M059J (cell line): ENCODE measurements around the gene BCAT1. TPM values are rescaled to one million over a fixed set of nuclear protein-coding genes. Genes with fewer than 3 reads are reported as not detected.
"Not testable (repeated sequence)": the region's sequence is repeated elsewhere in the genome, so short reads cannot be mapped to it uniquely, and the experiment has no call there.

ENCODE experiments used
- DNase-seq: peaks from one replicate; pipeline ENCODE4 v3.0.0-alpha.2; 2012; ENCODE audit warnings: low read depth
- total RNA-seq: library from RNA; depleted of rRNA; stranded (reverse); fragments of >200 nt; shearing (Covaris generic); gene quantifications from 2 replicates; pipeline ENCODE4 v1.2.3, GENCODE V29; 2014

Gene BCAT1
- total RNA-seq, 1 experiment from 2014 or later = 33.7 TPM

DNA sequence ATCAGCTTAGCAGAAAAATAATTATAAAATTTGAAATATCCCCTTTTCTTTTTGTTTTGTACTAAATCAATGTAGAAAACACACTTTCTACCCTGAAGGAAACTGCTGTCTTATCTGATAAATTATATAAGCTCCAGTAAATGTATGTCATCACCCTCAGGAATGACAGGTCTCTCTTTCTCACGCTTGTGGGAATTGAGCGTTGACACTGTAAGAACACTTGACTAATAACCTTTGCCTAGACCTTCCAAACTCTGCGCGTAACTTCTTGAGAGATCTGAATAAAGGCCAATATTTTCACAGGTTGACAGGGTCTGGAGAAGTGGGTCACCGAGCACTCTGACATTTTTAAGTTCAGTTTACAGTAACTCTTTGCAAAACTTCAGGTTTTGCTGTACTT, 138.5 kb downstream of the BCAT1 start:
- no peak for DNase-seq

DNA sequence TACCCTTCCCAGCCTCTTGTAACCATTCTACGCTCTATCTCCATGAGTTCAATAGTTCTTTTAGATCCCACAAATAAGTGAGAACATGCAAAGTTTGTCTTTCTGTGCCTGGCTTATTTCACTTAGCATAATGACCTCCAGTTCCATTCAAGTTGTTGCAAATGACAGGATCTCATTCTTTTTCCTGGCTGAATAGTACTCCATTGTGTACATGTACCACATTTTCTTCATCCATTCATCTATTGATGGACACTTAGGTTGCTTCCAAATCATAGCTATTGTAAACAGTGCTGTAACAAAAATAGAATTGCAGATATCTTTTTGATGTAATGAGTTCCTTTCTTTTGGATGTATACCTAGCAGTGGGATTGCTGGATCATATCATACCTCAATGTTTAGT, 139.6 kb downstream of the BCAT1 start:
- DNase-seq = not testable (repeated sequence)

GRCh38 chr12:24808651-24809050, 140.2 kb downstream of the BCAT1 start:
- no peak for DNase-seq

DNA sequence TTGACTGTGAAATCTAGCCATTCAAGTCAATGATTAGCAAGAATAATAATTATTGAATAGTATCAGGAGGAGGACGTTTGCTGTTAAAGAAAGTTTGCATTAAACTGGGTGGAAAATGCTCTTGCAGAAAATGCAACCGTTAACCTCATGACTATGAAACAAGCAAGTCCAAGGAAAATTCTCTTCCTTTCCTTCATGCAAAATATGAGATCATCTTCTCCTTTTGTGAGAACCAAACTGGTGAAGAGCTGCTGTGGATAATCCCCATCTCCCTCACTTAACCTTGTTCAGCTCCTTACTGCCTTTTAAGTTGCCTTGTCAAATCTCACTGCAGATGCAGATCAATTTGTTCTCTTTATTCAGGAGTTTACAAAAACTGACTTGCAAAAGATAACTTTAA, 142.5 kb downstream of the BCAT1 start:
- DNase-seq = no peak

DNA sequence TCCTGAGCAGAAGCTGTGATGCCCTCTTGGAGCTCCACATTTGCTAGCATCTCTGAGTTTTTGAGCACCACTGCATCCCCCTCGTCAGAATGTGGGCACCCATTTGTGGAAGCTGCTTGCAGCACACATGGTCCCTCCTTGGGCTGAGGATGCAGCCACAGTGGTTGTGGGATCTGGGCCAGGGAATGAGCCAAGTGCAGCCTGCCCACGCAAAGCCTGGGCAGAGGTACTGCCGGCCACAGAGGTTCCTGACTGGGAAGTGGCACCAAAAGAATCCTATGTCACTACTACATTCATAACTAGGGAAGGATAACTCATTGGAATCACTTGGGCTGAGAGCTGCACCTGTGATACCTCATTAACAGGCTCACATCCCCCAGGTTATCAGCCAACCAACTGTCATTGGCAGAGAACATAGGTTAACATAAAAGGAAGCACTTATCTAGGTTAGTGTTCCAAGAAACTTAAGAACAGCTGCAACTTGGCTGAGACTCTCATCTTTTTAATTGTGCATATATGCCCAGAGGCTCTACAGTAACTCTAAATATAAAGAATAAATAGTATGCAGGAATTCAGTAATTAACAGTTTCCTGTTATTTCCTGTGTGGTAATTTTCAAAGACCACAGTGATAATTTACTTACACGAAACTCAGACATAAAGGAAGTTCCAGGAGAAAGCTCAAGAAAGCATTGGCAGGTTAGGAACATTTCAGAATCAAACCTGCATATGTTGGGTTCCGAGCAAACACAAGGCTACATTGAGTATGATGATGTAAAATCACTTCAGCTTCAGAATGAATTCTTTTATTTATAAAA, 145.3 kb downstream of the BCAT1 start:
- peak; percentile 12 for DNase-seq

GRCh38 chr12:24798335-24798734, 150.6 kb downstream of the BCAT1 start:
- DNase-seq = peak; percentile 15

GRCh38 chr12:24797901-24798300, 151.0 kb downstream of the BCAT1 start:
- DNase-seq = no peak

- no peak for DNase-seq
These were observed 152.0 kb downstream of the BCAT1 start for GRCh38 chr12:24796876-24797275.

DNA sequence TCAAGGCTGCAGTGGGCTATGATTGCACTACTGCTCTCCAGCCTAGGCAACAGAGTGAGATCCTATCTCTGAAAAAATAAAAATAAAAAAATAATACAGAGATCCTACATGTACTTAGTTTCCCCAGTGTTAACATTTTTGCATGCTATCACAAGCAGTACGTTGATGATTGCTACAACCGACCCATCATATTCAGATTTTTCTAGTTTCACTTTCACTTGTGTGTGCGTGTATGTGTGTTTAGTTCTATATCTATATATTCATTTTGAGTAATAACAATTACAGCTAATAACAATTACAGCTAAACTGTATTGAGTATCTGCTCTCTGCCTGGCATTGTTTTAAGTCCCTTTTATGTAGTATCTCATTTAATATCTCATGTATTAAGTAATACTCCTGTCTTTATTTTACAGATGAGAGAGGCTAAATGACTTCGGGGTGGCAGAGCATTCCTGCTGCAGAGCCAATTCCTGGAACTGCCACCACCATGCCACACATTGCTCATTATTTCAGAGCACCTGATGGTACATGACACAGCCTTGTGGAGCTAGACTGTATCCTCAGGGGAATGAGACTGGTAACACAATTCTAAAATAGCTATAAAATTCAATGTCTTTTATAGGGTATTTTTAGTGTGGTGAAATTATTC, 153.1 kb downstream of the BCAT1 start:
- DNase-seq = no peak

GRCh38 chr12:24791622-24792021, 157.3 kb downstream of the BCAT1 start:
- DNase-seq = no peak

DNA sequence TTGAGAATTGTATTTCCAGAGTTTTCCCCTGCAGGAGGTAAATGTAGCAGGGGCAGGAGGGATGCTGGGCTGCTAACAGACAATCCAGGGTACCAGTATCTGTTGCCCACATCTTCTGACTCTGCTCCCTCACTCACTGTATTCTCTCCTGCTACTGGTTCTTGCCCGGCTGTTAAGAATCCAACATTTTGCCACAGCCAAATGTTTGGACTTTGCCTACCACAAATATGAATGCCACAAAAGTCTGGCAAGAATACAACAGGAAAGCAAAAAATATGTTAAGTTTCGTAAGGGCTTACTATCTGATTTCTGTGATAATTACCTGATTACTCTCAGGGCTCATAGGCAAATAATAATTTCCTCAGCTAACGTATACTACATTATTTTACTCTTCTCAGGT, 160.0 kb downstream of the BCAT1 start:
- DNase-seq = peak; percentile 61

GRCh38 chr12:24780697-24781368, 168.1 kb downstream of the BCAT1 start:
- peak; percentile 39 for DNase-seq

- peak; percentile 50 for DNase-seq
These were observed 170.2 kb downstream of the BCAT1 start for GRCh38 chr12:24778486-24779304.

DNA sequence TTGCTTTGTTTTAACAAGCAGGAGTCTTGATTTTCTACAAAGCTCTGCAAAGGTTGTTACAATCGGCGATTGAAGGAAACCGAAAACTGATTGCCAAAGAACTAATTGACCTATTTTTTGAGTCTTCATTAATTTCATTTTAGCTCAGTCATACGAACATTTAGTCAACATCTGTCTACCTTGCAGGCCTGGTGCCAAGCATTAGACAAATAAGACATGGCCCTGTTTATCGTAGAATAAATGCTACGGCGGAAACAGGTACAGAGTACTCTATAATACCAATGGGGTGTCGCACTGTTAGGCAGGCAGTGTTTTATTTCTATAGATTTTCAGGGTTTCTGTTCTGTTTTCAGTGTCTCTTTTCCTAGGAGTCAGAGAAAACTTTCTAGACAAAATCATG, 171.5 kb downstream of the BCAT1 start:
- no peak for DNase-seq

- DNase-seq = peak; percentile 14
These were observed 172.0 kb downstream of the BCAT1 start for GRCh38 chr12:24776861-24777260.

DNA sequence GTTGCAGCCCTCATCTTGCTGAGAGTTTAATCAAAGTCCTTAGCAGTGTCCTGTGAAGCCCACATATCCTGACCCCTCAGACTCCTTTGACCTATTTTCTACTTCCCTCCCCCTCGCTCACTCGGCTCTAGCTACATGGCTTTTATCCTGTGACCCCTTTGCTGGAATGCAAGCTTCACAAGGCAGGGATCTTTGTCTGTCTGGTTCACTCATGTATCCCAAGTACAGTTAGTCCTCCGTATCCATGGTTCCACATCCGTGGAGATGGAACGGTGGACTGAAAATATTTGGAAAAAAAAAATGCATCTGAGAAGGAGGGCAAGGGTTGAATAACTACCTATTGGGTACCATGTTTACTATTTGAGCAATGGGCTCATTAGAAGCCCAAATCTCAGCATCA, 173.8 kb downstream of the BCAT1 start:
- DNase-seq = no peak

DNA sequence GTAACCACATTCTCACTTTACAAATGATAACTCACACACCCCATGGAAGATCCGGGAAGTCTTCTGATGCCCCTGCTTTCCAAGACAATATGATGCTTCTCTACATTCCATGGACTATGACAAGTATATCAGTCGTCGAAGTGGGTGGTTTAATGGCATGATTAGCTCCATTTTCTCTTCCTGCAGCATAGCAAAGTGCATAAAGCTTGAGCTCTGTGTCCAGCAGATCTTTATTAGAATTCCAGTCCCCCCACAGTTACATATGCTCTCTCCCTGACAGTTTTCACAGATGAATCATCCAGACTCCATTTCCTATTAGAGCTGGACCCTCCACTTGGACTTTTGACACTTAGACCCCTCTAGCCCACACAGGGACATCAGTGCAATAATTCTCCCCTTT, 174.9 kb downstream of the BCAT1 start:
- DNase-seq = no peak

- no peak for DNase-seq
These were observed 176.1 kb downstream of the BCAT1 start for GRCh38 chr12:24772813-24773212.

GRCh38 chr12:24770821-24771220, 178.1 kb downstream of the BCAT1 start:
- DNase-seq = no peak

DNA sequence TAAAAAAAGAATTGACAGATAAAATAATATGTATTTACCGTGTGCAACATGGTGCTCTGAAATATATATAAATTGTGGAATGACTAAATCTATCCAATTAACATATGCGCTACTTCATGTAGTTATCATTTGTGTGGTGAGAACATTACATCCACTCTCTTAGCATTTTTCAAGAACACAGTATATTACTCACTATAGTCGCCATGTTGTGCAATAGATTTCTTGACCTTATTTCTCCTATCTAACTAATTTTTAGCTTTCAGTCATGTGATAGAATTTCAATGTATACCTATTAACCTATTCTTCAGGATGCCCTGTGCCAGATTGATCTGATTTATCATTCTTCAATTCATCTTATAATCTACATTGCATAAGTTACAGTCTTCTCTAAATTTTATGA, 178.6 kb downstream of the BCAT1 start:
- DNase-seq = no peak

DNA sequence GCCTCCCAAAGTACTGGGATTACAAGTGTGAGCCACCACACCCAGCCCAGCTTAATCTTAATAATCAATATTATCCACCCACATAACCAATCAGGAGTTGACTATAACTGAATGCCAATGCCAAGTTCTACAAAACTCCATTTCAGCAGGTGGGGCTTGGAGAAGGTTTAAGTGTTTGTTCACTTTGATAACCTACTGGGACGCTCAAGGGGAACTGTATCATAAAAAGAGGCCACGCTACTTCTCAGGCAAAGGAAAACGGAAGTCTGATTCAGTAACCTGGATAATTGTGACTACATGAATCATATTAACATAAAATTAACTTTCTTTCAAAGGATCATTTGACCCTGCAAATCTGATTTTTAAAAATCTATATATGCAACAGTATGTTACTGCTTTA, 179.2 kb downstream of the BCAT1 start:
- no peak for DNase-seq

- DNase-seq = no peak
These were observed 180.5 kb downstream of the BCAT1 start for GRCh38 chr12:24768415-24768814.
